ENCODE results near the gene TLDC2.
"Not testable (repeated sequence)": the region's sequence is repeated elsewhere in the genome, so short reads cannot be mapped to it uniquely, and the experiment has no call there.

TLDC2 gene

DNA sequence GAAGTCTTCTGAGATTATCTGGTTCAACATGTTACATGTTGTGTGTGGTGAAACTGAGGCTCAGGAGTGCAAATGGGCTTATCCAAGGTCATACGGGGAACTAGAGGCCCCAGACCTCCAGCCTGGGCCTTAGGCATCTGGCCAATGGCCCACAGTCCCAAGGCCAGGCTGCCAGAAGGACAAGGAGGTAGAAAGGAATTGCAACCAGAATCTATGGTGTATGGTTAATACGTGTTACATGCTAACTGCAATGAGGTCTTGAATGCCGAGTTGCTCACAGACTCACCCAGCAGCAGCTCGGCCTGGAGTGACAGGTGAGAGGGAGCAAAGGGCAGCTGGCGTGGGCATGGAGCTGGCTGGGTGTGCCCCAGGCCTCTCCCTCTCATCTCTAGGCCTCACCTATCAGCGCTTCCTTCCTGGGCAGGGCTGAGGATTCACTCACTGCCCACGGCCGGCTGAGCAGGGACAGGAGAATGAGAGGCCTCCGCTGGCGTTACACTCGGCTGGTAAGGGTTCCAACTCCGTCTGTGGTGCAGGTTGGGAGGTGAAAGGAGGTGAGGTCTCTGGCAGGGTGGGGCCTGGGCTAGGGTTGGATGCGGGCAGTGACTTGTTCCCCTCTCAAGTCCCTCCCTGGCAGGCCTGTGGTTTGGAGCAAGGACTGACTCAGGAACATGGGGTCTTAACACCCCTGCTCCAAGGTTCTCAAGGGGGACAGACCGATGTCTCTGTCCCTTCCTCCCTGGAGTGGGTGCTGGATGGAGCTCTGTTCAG is at the start of gene TLDC2:
TLDC2 (plus strand) TSS at position 437 of the 771 bp plus-strand sequence; CDS start at position 474, 37 bp downstream.
- no peak for DNase-seq

DNA sequence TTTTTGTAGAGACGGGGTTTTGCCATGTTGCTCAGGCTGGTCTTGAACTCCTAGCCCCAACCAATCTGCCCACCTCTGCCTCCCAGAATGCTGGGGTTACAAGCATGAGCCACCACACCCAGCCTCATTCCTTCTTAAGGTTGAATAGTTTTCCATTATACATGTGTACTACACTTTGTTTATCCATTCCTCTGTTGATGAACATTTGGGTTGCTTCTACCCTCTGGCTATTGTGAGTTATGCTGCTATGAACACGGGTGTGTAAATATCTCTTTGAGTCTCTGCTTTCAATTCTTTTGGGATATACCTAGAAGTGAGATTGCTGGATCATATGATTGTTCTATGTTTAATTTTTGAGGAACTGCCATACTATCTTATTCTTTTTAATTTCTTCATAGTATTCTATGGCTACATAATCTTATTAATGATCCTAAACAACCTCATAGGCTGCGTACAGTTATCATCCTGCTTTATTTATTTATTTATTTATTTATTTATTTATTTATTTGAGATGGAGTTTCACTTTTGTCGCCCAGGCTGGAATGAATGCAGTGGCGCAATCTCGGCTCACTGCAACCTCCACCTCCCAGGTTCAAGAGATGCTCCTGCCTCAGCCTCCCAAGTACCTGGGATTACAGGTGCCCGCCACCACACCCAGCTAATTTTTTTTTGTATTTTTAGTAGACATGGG is 49.2 kb upstream of the TLDC2 start:
- no peak for DNase-seq

DNA sequence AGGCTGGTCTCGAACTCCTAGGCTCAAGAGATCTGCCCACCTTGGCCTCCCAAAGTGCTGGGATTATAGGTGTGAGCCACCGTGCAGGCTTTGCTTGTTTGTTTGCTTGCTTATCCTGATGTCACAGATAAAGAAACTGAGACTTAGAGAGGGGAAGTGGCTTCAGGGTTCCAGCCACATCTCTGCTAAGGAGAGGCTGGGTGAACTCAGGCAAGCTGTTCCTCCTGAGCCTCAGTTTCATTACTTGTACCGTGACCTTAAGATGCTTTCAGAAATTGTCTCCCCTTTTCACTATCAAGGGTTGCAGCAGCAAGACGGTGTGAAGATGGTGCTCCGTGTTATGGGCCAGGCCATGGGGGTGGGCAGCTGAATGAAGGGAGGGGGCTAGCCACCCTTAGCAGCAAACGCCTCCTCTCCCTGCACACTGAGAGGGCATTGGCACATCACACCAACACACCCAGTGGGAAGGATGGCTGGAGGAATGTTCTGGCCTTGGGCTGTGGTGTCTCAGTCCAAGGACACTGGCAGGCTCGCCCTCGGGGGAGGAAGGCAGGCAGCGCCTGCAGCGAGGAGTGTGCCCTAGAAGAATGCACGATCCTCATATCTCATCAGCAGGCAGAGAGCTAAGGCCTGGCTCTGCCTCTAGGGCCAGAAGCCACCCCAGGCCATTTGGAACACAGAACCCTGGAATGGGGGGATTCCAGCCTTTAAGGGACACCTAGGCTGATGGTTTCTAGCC is 48.2 kb upstream of the TLDC2 start:
- no peak for DNase-seq

DNA sequence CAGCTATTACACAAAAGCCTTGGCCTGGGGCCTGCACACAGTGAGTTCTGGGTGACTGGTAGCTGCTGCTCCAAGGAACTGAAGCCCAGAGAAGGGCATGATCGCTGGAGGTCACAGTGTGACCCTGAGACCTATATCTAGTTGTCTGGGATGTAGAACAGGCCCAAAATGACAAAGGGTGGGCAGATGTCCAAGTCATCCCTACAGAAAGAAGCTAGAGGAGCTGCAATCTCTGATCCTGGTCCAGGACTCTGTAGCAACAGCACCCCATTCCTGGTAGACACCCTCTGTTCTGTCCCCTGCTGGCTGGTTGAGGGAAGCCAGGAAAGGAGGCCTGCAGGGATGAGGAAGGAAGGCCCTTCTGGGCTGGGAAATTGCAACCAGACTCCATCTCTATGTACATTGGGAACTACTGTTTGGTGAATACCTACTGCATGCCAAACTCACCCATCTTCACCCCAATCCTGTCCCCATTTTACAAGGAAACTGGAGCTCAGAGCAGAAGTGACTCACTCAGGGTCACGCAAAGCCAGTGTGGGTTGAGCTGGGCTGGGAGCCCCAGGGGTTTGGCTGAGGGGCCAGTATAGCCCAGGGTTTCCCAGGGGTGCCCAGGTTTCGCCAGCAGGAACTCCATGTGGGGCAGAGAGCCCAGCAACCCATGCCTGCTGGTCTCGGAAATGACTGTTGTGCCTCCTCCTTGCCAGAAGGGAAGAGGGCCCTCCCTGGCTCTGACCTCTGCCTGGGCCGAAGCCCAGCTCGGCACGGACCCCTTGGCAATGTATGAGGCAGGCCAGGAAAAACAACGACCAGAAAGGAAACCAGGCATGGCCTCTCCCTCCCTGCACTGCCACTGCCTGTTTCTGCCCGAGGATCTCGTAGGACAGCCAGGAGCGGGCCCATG is 44.9 kb upstream of the TLDC2 start:
- no peak for DNase-seq

DNA sequence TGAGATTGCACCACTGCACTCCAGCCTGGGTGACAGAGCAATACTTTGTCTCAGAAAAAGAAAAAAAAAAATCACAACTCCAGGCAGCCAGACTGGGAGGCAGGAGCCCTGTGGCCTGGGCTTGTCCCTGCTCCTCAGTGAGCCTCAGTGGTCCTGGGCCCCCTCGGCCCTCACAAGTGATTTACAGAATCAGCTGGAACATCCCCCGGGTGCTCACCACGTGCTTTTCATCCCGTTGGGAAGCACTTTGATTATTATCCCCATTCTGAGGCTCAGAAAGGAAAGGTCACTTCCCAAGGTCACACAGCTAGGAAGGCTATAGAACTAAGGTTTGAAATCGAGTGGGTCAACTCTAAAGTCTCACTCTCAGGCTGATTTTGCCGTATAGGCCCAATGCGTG is 43.1 kb upstream of the TLDC2 start:
- no peak for DNase-seq

DNA sequence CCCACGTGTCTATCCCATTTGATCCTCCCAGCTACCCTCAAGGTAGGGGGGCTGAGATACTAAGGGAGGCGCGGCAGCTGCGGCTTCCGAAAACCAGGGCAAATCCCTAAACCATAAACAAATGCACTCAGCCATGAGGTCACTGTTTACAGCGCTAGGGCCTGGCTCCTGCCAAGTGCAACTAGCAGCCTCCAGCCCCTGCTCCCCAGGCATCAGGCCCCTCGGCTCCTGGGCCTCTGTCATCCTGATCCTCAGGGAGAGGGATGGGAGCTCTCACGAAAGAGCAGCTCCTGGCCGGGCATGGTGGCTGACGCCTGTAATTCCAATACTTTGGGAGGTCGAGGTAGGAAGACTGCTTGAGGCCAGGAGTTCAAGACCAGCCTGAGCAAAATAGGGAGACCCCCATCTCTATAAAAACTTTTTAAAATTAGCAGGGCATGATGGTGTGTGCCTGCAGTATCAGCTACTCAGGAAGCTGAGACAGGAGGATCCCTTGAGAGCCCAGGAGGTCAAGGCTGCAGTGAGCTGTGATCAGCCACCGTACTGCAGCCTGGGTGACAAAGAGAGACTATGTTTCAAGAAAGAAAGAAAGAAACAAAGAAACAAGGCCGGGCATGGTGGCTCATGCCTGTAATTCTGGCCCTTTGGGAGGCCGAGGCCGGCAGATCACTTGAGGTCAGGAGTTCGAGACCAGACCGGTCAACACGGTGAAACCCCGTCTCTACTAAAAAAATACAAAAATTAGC is 42.5 kb upstream of the TLDC2 start:
- no peak for DNase-seq

DNA sequence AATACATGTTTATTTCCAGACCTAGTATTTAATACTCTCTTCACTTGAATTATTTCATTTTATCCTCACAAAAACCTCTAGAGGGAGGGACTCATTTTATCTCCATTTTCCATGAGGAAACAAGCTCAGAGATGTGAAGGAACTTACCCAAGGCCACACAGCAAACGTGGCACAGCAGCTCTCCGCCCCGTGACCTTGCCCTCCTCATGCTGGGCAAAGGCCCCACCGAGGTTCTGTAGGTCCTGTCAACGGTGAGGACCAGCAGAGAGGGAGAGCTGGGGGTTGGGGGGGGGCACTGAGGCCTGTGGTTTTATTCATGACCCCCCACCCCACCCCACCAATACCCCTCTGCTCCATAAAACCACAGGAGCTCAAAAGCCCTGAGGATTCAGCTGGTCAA is 40.9 kb upstream of the TLDC2 start:
- DNase-seq: peak; percentile 38

DNA sequence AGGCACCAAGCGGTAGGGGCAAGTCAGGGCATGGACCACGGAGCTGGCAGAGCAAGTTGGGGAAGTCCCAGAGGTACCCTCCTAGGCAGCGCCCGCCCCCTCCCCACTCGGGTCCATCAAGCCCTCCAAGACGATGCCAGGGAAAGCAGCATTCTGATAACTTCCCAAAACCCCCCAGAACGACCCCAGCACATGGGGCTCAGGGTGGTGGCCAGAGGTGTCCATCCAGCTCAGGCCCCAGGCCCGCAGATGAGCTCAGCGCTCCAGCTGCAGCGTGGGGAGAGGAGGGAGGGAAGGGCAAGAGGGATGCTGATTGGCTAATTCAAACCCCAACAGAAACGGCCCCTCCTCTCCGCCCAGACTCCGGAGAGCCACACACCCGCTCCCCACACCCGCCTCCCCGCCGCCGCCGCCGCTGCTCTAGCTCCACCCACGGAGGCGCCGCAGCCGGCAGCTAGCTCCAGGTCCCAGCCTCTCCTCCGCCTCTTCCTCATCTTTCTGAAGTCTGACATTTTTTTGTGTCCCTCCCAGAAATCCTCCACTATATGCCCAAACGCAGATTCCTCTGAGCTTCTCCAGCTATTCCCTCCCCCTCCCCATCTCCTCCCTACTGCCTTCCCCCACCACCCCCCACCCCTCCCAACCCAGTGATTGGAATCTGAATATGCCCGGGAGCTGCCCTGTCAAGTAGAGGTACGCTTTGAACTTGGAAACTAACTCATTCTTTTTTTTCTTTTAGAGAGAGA is 40.3 kb upstream of the TLDC2 start:
- DNase-seq: peak; percentile 97

DNA sequence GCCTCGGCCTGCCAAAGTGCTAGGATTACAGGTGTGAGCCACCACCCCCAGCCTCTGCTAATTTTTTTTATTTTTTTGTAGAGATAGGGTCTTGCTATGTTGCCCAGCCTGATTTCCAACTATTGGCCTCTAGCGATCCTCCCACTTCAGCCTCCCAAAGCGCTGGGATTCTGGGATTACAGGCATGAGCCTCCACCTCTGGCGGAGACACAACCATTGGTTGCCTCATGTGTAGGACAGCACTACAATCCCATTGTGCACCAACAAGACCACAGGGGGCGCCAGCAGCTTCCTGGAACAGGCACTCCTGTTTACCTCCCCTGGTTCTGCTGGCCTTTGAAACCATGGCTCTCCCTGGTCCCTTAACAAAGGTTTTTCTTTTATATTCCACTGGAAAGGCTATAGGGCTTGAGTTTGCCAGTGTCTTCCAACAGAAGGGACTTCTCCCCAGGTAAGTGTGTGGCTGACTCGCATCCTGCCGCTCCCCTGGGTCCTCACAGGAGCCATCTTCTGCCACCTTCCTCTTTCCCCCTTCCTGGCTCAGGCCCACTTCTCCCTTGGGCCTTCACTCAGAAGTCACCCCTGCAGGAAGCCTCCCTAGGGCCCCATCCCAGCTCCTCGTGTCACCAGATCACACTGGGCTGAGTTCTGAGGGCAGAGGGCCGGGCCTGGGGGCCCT is 39.2 kb upstream of the TLDC2 start:
- peak; percentile 23 for DNase-seq

DNA sequence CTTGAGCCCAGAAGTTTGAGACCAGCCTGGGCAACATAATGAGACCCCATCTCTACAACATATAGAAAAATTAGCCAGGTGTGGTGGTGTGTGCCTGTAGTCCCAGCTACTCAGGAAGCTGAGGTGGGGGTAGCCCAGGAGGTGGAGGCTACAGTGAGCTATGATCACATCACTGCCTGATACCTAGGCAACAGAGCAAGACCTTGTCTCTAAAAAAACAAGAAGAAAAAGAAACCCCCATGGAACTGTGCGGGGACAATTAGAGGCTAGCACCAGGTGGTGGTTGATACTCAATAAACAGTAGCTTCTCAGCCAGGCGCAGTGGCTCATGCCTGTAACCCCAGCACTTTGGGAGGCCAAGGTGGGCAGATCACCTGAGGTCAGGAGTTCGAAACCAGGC is 37.6 kb upstream of the TLDC2 start:
- DNase-seq: not testable (repeated sequence)

DNA sequence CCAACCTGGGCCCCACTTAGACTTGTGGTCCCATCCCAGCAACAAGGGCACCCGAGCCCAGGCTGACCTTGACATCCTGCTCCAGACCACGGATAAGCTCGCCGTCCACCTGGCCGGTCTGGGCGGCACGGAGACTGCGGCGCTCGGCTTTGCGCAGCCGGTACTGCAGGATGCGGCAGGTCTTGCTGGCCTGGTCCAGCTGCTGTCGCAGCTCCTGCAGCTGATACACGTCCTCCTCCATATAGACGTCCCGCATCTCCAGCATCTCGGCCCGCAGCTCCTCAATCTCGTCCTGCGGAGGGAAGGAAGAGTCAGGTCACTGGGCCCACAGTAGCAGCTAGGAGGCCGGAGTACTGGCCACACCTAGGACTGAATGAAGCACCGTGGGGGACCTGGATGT is 36.8 kb upstream of the TLDC2 start:
- no peak for DNase-seq

DNA sequence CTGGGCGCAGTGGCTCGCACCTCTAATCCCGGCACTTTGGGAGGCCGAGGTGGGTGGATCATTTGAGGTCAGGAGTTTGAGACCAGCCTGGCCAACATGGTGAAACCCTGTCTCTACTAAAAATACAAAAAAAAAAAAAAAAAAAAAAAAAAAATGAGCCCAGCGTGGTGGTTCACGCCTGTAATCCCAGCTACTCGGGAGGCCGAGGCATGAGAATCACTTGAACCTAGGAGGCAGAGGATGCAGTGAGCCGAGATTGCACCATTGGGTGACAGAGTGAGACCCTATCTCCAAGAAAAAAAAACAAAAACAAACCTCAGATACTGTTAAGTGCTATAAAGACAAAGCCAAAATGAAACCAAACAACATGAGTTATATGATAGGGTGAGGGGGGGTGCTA is 34.9 kb upstream of the TLDC2 start:
- DNase-seq: not testable (repeated sequence)

DNA sequence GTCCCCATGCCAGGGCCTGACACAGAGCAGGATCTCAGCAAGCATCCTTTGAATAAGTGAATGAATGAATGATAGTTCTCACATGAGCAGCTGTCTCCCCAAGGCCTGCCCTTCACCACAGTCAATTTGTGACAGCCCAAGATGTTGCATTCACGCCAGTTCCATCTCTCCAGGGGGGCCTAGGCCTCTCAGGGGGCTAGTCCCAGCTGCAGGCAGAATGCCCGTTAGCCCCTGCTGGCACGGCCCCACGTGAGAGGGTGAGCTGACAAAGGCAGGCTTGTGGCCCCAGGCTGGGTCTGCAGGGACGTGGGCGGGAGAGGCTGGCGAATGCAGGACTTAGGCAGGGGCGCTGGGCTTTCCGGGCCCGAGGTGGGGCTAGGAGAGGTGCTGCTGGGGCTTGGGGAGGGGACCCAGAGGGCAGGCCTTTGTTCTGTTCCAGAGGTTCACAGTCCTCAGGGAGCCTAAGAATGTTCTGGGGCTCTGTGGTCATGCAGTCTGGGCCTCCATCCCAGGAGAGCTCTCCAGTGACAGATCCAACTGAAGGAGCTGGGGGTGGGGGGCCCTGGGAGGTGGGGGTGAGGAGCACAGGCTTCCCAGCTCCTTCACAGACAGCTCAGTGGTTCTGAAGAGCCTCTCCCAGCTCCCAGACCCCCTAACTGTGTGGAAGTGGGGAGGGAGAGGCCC is 30.5 kb upstream of the TLDC2 start:
- DNase-seq: peak; percentile 25

DNA sequence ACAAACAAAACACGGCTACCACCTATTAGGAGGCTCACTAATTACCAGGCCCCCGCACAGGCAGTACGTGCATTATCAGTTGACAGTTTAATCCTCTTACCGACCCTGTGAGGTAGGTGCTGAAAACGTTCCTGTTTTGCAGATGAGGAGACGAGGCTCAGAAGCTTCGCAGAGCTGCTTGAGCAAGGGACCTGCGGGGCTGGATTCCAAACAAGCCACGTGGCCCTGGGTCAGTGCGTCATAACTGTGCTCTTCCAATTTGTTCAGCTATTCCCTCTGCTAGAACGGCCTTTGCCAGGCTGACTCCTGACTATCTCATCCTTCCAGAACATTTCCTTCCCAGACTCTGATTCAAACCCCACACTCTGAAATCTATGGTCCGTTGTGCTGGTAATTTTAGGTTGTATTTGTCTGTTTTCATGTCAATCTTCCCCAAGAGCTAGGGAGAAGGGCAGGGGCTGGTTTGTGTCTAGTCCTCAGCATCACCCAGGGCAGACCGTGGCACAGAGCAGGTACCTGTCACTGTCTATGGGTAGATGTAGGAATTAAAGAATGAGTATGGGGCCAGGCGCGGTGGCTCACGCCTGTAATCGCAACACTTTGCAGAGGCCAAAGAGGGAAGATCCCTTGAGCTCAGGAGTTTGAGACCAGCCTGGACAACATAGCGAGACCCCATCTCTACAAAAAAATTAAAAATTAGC is 28.8 kb upstream of the TLDC2 start:
- DNase-seq: no peak

DNA sequence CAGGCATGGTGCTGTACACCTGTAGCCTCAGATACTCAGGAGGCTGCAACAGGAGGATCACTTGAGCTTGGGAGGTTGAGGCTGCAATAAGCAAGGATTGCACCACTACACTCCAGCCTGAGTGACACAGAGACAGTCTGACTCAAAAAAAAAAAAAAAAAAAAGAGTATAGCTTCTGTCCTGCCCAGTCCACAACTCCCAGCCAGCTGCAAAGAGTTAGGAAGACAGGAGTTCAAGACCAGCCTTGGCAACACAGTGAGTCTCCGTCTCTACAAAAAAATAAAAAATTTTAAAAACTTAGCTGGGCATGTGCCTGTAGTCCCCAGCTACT is 28.3 kb upstream of the TLDC2 start:
- DNase-seq: no peak

DNA sequence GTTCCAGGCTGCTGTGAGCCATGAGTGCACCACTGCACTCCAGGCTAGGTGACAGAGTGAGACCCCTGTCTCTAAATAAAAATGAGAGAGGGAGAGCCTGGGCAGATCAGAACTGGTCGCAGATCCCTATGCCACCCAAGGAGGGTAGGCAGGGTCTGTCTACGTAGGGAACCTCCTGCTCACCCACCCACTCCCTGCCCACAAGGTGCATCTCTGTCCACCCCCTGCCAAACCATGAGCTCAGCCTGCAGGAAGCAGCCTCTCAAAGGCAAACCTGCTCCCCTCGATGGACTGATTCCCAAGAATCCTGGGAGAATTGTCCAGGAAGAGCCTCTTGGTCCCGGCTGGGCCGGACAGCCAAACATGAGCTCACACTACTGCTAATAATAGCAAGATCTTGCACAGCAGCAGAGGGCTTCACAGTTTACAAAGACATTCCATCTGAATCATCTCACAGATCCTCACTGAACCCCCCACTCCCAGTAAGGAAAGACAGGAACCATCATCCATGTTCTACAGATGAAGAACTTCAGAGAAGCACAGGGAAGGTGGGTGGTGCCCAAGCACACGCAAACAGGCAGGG is 27.8 kb upstream of the TLDC2 start:
- no peak for DNase-seq

DNA sequence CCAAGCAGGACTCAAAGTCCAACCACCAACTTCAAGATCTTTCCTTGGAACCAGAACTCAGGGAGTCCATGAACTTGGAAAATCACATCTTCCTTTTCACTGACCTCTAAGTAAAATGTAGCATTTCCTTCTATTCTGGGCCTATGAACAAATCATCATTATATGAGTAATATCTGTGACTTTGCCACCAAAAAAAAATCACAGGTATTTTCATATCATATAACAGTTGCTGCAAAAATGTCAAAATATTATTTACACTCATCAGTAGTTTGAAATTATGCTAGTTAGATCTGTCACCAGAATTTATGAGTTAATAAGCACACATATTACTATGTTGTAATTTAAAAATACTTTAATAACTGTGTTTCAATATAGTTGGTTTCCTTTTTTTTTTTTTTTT is 27.3 kb upstream of the TLDC2 start:
- DNase-seq: no peak

DNA sequence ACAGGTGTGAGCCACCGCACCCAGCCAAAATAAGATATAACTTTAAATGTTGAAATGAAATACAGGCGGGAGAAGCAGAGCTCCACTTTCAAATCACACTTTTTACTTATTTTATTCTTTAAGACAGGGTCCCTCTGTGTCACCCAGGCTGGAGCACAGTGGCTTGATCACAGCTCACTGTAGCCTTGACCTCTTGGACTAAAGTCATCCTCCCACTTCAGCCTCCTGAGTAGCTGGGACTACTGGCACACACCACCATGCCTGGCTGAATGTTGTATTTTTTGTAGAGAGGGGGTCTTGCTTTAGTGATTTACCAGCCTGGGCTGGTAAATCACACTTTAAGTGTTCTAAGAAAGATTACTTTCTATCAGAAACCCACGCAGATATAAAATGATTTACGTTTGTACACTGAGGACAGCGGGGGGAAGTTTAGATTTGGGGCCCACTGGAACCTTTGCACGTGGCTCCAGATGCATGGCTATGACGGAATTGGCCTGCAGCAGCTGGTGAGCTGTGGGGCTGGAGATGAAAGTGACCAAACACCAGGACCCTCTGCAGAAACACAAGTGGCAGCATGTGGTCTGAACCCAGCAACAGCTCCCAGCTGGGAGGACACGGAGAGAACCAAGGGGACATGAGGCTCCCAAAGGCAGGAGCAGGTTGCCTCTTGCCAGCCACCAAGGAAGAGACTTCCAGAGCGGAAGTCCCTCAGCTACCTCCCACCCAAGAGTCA is 26.4 kb upstream of the TLDC2 start:
- DNase-seq: no peak

Measured in NCI-H2171 treated with DMSO at 0.1 percent for 48 hours (cell line).